ENCODE measurements around the gene FPR1. TPM values are rescaled to one million over a fixed set of nuclear protein-coding genes. Genes with fewer than 3 reads are reported as not detected.
"Not testable (repeated sequence)": the region's sequence is repeated elsewhere in the genome, so short reads cannot be mapped to it uniquely, and the experiment has no call there.

The FPR1 gene
- total and polyA plus RNA-seq, 2 of the 13 experiments (the other 11 are each of a cell fraction or from before 2014, with no cell fraction given) = not detected

DNA sequence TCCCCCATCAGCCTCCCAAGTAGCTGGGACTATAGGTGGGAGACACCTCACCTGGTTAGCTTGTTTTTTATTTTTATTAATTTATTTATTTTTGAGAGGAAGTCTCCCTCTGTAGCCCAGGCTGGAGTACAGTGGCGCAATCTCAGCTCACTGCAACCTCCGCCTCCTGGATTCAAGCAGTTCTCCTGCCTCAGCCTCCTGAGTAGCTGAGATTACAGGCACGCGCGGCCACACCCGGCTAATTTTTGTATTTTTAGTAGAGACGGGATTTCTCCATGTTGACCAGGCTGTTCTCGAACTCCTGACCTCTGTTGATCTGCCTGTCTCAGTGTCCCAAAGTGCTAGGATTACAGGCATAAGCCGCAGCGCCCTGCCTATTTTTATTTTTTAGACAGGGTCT, 13.2 kb downstream of the FPR1 start:
- BruUV-seq (replicated peaks); H3K27me3 ChIP-seq (ENCODE audit: control insufficient read depth in 1 of 2, insufficient read depth in 2 of 2, low read length in 2 of 2); in situ Hi-C loops (cut with HindIII; ENCODE audit: extremely low pct_ligation_motif_present, low pct_unique_long_range_greater_than_20kb); H2AFZ ChIP-seq (ENCODE audit: low read length); POLR2A ChIA-PET; intact Hi-C loops (cut with micrococcal nuclease; ENCODE audit: unreplicated experiment); H3K36me3 ChIP-seq (replicated peaks in 1 of 2; ENCODE audit: control insufficient read depth in 1 of 2, insufficient read depth in 2 of 2, low read length in 2 of 2); H3K79me2 ChIP-seq (ENCODE audit: insufficient read depth, low read length); H3K9me3 ChIP-seq (ENCODE audit: low read length); H3K27ac ChIP-seq (ENCODE audit: extremely low read length, insufficient read depth, low read length); ATAC-seq; H4K20me1 ChIP-seq (ENCODE audit: insufficient read depth, low read length); DNase-seq (ENCODE audit: low spot score); CTCF ChIA-PET (ENCODE audit: low intra/inter-chr PET ratio, low total read pairs); H3K4me1 ChIP-seq (ENCODE audit: insufficient read depth, low read length); H3K9ac ChIP-seq (ENCODE audit: insufficient read depth, low read depth, low read length); H3K4me2 ChIP-seq (ENCODE audit: low read depth, low read length); H3K4me3 ChIP-seq (replicated peaks in 1 of 3; ENCODE audit: insufficient read depth in 1 of 3, low read depth in 2 of 3, low read length in 3 of 3); FAIRE-seq: not testable (repeated sequence)
- 72% methylated on average over 7 of the region's 10 CpGs for WGBS (ENCODE audit: low lambda C conversion rate)

DNA sequence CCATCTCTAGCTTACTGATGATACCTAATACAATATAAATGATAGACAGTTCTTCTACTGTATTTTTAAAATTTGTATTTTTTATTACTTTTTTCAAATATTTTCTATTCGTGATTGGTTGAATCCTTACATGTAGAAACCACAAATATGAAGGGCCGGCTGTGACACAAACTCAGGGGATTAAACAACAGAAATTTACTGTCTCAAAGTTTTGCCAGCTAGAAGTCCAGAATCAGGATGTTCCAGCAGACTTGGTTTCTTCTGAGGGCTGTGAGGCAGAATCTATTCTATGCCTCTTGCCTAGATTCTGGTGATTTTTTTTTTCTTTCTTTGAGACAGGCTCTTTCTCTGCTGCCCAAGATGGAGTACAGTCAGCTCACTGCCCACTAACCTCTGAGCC, 13.8 kb downstream of the FPR1 start:
- FAIRE-seq (no peak), DNase-seq (ENCODE audit: low spot score) (no peak), ATAC-seq (no peak)
- WGBS (ENCODE audit: low lambda C conversion rate) = 3% methylated on average over 2 of the region's 2 CpGs
- Histone ChIP-seq H4K20me1 (ENCODE audit: insufficient read depth, low read length) (no peaks in the 10 kb centered on the region), H3K27ac (ENCODE audit: extremely low read length, insufficient read depth, low read length) (no peak overlapping the region), H3K9me3 (ENCODE audit: low read length) (no peaks in the 10 kb centered on the region), H3K4me1 (ENCODE audit: insufficient read depth, low read length) (no peaks in the 10 kb centered on the region), H3K4me2 (ENCODE audit: low read depth, low read length) (no peak overlapping the region), H3K9ac (ENCODE audit: insufficient read depth, low read depth, low read length) (no peak overlapping the region), H3K27me3 (ENCODE audit: control insufficient read depth in 1 of 2, insufficient read depth in 2 of 2, low read length in 2 of 2) (peaks cover 0 to 4% of the 10 kb centered on the region in 2 experiments; a peak in 2 of 5 replicates), H3K79me2 (ENCODE audit: insufficient read depth, low read length) (no peaks in the 10 kb centered on the region), H2AFZ (ENCODE audit: low read length) (no peak overlapping the region), H3K36me3 (replicated peaks in 1 of 2; ENCODE audit: control insufficient read depth in 1 of 2, insufficient read depth in 2 of 2, low read length in 2 of 2) (no peaks in the 10 kb centered on the region), H3K4me3 (replicated peaks in 1 of 3; ENCODE audit: insufficient read depth in 1 of 3, low read depth in 2 of 3, low read length in 3 of 3) (no peak overlapping the region)
- in situ Hi-C loops (cut with HindIII; ENCODE audit: extremely low pct_ligation_motif_present, low pct_unique_long_range_greater_than_20kb) (no loop called here), intact Hi-C loops (cut with micrococcal nuclease; ENCODE audit: unreplicated experiment) (no loop called here)
- no TSS peak for BruUV-seq (replicated peaks)
- ChIA-PET POLR2A (no interaction called here), CTCF (ENCODE audit: low intra/inter-chr PET ratio, low total read pairs) (no interaction called here)
- no peak for TF ChIP-seq PTBP1 (IDR thresholded peaks at IDR 0.05; ENCODE audit: low read depth, low read length, poor library complexity, severe bottlenecking)
- TF ChIP-seq, protein P1, sequence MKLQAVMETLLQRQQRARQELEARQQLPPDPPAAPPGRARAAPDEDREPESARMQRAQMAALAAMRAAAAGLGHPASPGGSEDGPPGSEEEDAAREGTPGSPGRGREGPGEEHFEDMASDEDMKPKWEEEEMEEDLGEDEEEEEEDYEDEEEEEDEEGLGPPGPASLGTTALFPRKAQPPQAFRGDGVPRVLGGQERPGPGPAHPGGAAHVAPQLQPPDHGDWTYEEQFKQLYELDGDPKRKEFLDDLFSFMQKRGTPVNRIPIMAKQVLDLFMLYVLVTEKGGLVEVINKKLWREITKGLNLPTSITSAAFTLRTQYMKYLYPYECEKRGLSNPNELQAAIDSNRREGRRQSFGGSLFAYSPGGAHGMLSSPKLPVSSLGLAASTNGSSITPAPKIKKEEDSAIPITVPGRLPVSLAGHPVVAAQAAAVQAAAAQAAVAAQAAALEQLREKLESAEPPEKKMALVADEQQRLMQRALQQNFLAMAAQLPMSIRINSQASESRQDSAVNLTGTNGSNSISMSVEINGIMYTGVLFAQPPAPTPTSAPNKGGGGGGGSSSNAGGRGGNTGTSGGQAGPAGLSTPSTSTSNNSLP (IDR thresholded peaks at IDR 0.05; ENCODE audit: low read depth, low read length) = no peak
- TF ChIP-seq RFX1 (IDR thresholded peaks at IDR 0.05) = no peak
- no peak for TF ChIP-seq SRY (CRISPR knock-in tag; IDR thresholded peaks at IDR 0.05)
- TF ChIP-seq, protein P2, sequence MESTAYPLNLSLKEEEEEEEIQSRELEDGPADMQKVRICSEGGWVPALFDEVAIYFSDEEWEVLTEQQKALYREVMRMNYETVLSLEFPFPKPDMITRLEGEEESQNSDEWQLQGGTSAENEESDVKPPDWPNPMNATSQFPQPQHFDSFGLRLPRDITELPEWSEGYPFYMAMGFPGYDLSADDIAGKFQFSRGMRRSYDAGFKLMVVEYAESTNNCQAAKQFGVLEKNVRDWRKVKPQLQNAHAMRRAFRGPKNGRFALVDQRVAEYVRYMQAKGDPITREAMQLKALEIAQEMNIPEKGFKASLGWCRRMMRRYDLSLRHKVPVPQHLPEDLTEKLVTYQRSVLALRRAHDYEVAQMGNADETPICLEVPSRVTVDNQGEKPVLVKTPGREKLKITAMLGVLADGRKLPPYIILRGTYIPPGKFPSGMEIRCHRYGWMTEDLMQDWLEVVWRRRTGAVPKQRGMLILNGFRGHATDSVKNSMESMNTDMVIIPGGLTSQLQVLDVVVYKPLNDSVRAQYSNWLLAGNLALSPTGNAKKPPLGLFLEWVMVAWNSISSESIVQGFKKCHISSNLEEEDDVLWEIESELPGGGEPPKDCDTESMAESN (CRISPR knock-in tag; conservative IDR thresholded peaks at IDR 0.05) = no peak
- no peak for TF ChIP-seq ZNF572 (CRISPR knock-in tag; IDR thresholded peaks at IDR 0.05)
- TF ChIP-seq, protein P3, sequence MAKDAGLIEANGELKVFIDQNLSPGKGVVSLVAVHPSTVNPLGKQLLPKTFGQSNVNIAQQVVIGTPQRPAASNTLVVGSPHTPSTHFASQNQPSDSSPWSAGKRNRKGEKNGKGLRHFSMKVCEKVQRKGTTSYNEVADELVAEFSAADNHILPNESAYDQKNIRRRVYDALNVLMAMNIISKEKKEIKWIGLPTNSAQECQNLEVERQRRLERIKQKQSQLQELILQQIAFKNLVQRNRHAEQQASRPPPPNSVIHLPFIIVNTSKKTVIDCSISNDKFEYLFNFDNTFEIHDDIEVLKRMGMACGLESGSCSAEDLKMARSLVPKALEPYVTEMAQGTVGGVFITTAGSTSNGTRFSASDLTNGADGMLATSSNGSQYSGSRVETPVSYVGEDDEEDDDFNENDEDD (CRISPR knock-in tag; IDR thresholded peaks at IDR 0.05; ENCODE audit: borderline replicate concordance) = no peak
- TF ChIP-seq, protein P4, sequence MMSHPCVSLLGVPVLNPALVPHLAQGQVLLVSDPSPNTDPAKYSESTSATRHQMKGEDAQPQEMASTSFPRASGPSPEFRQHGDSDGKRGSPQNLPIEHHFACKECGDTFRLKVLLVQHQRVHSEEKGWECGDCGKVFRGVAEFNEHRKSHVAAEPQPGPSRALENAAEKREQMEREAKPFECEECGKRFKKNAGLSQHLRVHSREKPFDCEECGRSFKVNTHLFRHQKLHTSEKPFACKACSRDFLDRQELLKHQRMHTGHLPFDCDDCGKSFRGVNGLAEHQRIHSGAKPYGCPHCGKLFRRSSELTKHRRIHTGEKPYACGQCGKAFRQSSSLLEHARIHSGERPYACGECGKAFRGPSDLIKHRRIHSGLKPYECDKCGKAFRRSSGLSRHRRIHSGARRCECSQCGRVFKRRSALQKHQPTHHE (CRISPR knock-in tag; IDR thresholded peaks at IDR 0.05; ENCODE audit: borderline replicate concordance) = no peak
